ENCODE measurements around the gene PITPNM3.
A peak's percentile ranks its signal among the peaks of the same experiment; 100 is the strongest.

PITPNM3 gene

DNA sequence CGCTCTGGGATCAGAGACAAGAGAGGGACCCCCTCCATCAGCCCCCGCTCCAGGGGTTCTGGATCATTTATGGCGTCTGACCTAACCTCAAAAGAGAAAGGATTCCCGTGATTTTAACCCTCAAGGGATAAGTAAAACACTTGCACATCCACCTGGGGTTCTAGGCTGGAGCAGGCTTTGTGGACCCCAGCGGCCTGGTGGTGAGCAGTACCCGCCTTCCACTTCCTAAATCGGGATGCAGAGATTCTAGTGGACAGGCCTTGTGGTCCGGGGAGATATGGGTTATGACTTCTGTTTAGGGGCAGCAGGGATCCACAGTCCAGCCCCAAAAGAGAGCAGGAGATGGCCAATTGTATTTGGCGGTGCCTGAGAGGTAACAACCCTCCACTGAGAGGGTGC lies 684 bp upstream of the PITPNM3 start:
- H3K9ac ChIP-seq (ENCODE audit: low read length), result no peak overlapping the region
- H3K36me3 ChIP-seq (ENCODE audit: control insufficient read depth, insufficient read depth, low read length), result no peaks in the 10 kb centered on the region
- peak overlapping the region; percentile 61 for H3K4me3 ChIP-seq (ENCODE audit: low read length)
- H3K27ac ChIP-seq (ENCODE audit: low read depth, low read length), result peak overlapping the region; percentile 68
- peaks cover 1% of the 10 kb centered on the region for H3K4me1 ChIP-seq (ENCODE audit: control insufficient read depth, insufficient read depth, low read length)
- H3K27me3 ChIP-seq (ENCODE audit: control insufficient read depth, insufficient read depth, low read length), result peaks cover 3% of the 10 kb centered on the region

DNA sequence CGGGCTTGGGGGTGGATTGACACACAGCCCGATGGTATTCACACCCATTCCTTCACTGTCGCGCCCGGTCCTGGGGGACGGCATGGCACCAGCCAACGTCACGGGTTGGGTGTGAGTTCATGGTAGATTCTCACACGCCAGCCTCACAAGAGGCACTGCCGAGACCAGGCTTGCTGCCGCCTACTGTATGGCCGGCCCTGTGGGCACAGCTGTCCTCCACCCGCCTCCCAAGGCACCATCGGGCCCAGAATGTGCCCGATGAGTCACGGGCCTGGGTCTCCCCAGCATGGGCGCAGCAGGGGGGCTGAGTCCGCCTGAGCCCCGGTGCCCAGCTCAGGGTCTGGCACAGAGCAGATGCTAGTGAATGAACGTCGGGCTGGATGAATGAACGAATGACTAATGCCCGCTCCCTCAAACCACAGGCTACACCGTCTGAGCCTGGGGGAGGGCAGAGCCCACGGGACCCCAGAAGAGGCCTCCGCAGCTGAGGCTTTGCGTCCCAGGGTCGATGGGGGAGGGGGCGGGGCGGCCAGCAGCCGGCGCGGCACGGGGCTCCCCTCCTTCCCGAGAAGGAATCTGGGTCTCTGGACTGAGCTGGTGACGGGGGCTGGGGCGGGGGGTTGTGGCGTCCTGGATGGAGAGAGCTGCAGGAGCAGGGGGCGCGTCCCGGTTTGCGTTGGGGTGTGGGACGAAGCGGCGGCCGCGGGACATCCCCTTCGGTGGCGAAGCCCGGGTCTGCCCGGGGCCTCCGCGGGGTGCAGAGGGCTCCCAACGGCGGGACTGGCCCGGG lies 829 bp downstream of the PITPNM3 start:
- peak overlapping the region; percentile 82 for H3K27ac ChIP-seq (ENCODE audit: low read depth, low read length)
- peaks cover 3% of the 10 kb centered on the region for H3K27me3 ChIP-seq (ENCODE audit: control insufficient read depth, insufficient read depth, low read length)
- H3K4me3 ChIP-seq (ENCODE audit: low read length), result peak overlapping the region; percentile 56
- H3K9ac ChIP-seq (ENCODE audit: low read length), result no peak overlapping the region
- no peaks in the 10 kb centered on the region for H3K36me3 ChIP-seq (ENCODE audit: control insufficient read depth, insufficient read depth, low read length)
- H3K4me1 ChIP-seq (ENCODE audit: control insufficient read depth, insufficient read depth, low read length), result peaks cover 5% of the 10 kb centered on the region

GRCh38 chr17:6554871-6555330 lies 1.5 kb downstream of the PITPNM3 start:
- Histone ChIP-seq H3K27me3 (ENCODE audit: control insufficient read depth, insufficient read depth, low read length) (peaks cover 3% of the 10 kb centered on the region), H3K36me3 (ENCODE audit: control insufficient read depth, insufficient read depth, low read length) (no peaks in the 10 kb centered on the region), H3K4me3 (ENCODE audit: low read length) (peak overlapping the region; percentile 56), H3K9ac (ENCODE audit: low read length) (no peak overlapping the region), H3K27ac (ENCODE audit: low read depth, low read length) (peak overlapping the region; percentile 82), H3K4me1 (ENCODE audit: control insufficient read depth, insufficient read depth, low read length) (peaks cover 5% of the 10 kb centered on the region)

- H3K36me3 ChIP-seq (ENCODE audit: control insufficient read depth, insufficient read depth, low read length), result no peaks in the 10 kb centered on the region
- H3K9ac ChIP-seq (ENCODE audit: low read length), result no peak overlapping the region
- peaks cover 3% of the 10 kb centered on the region for H3K27me3 ChIP-seq (ENCODE audit: control insufficient read depth, insufficient read depth, low read length)
- peak overlapping the region; percentile 56 for H3K4me3 ChIP-seq (ENCODE audit: low read length)
- H3K27ac ChIP-seq (ENCODE audit: low read depth, low read length), result peak overlapping the region; percentile 82
- H3K4me1 ChIP-seq (ENCODE audit: control insufficient read depth, insufficient read depth, low read length), result peaks cover 9% of the 10 kb centered on the region
These were observed 2.0 kb downstream of the PITPNM3 start for GRCh38 chr17:6554342-6554741.

DNA sequence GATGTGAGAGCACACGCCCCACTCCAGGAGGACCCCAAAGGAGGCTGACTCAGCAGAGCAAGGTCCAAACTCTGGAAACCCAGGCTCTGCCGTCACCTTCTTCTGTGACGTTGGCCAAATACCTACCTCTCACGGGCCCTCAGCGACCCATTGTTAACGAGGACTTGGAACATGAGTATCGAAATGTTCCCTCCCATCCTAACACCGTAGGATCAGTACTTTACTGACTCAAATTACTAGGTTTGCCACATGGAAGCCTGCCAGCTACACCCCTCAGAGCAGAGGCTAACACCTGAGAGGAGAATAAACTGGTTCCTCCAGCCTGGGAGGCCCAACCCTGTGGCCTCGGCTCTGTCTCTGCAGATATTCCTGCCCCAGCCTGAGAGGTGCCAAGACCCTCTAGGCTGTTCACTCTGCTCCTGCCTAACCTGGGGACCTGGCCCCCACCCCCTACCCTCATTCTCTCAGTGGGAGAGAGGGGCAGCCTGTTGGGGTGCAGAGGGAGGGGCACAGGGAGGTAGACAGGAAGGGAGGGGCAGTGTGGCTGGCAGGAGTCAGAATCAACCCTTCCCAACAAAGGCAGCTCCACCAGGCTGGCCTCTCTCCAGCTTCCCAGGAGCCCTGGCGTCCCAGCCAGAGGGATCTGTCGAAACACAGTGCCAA lies 4.4 kb downstream of the PITPNM3 start:
- Histone ChIP-seq H3K4me1 (ENCODE audit: control insufficient read depth, insufficient read depth, low read length) (peaks cover 19% of the 10 kb centered on the region), H3K36me3 (ENCODE audit: control insufficient read depth, insufficient read depth, low read length) (no peaks in the 10 kb centered on the region), H3K27me3 (ENCODE audit: control insufficient read depth, insufficient read depth, low read length) (peaks cover under 1% of the 10 kb centered on the region), H3K27ac (ENCODE audit: low read depth, low read length) (peak overlapping the region; percentile 83), H3K4me3 (ENCODE audit: low read length) (no peak overlapping the region), H3K9ac (ENCODE audit: low read length) (no peak overlapping the region)

- Histone ChIP-seq H3K4me1 (ENCODE audit: control insufficient read depth, insufficient read depth, low read length) (peaks cover 19% of the 10 kb centered on the region), H3K27ac (ENCODE audit: low read depth, low read length) (no peak overlapping the region), H3K36me3 (ENCODE audit: control insufficient read depth, insufficient read depth, low read length) (no peaks in the 10 kb centered on the region), H3K4me3 (ENCODE audit: low read length) (no peak overlapping the region), H3K27me3 (ENCODE audit: control insufficient read depth, insufficient read depth, low read length) (no peaks in the 10 kb centered on the region), H3K9ac (ENCODE audit: low read length) (no peak overlapping the region)
These were observed 5.0 kb downstream of the PITPNM3 start for GRCh38 chr17:6551356-6551755.

GRCh38 chr17:6549384-6550036 lies 6.8 kb downstream of the PITPNM3 start:
- peak overlapping the region; percentile 87 for H3K27ac ChIP-seq (ENCODE audit: low read depth, low read length)
- peaks cover 19% of the 10 kb centered on the region for H3K4me1 ChIP-seq (ENCODE audit: control insufficient read depth, insufficient read depth, low read length)
- no peak overlapping the region for H3K9ac ChIP-seq (ENCODE audit: low read length)
- H3K36me3 ChIP-seq (ENCODE audit: control insufficient read depth, insufficient read depth, low read length), result no peaks in the 10 kb centered on the region
- H3K4me3 ChIP-seq (ENCODE audit: low read length), result no peak overlapping the region
- no peaks in the 10 kb centered on the region for H3K27me3 ChIP-seq (ENCODE audit: control insufficient read depth, insufficient read depth, low read length)

DNA sequence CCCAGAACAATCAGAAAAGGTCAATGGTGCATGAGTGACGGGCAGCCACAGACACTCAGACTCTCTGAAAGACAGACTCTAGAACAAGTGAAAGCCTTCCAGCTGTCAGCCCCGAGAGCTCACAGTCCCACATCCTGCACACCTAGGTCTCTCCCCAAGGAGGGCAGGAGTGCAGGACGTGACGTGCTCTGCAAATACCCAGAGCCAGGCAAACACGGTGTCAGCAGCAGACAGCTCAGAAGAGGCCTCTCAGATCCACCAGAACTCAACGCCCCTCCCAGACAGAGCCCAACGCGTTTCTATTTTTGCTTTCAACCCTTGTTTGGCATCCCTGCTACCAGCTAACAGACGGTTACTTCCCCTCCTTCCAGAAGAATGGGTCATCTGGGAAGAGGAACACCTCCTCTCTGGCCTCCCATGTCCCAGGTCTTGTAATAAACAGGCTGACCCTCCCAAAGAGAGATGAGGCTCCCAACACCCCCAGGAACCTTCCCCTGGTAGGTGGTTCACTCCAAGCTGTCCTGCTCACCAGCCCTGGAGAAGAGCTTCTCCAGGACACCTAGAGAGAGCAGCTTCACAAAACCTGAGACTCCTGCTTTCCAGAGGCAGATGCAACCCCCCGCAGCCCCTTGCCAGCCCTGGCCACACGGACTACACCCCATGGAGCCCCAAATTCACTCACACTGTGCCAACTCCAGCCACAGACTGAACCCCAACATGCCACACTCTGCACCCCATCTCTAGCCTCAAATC lies 7.6 kb downstream of the PITPNM3 start:
- Histone ChIP-seq H3K9ac (ENCODE audit: low read length) (no peak overlapping the region), H3K4me3 (ENCODE audit: low read length) (peak overlapping the region; percentile 9), H3K27me3 (ENCODE audit: control insufficient read depth, insufficient read depth, low read length) (no peaks in the 10 kb centered on the region), H3K36me3 (ENCODE audit: control insufficient read depth, insufficient read depth, low read length) (no peaks in the 10 kb centered on the region), H3K27ac (ENCODE audit: low read depth, low read length) (peak overlapping the region; percentile 87), H3K4me1 (ENCODE audit: control insufficient read depth, insufficient read depth, low read length) (peaks cover 19% of the 10 kb centered on the region)

DNA sequence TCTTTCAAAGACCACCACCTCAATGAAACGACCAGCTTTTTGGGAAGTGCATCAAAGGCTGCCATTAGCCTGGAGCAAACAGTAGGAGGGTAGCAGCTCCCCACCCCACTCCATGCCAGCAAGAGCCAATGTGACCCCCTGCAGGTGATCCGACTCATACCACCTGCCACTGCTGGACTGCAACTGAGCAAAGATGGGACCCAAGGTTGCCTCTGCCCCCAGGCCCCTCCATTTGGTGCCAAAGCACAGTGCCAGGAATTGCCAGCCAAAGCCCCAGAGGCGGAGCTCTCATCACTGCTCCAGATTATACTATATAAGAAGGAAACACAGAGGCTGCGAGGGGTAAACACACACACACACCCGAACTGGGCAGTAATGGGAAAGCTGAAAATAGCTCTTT lies 8.3 kb downstream of the PITPNM3 start:
- Histone ChIP-seq H3K4me3 (ENCODE audit: low read length) (no peak overlapping the region), H3K27me3 (ENCODE audit: control insufficient read depth, insufficient read depth, low read length) (no peaks in the 10 kb centered on the region), H3K27ac (ENCODE audit: low read depth, low read length) (peak overlapping the region; percentile 87), H3K36me3 (ENCODE audit: control insufficient read depth, insufficient read depth, low read length) (no peaks in the 10 kb centered on the region), H3K4me1 (ENCODE audit: control insufficient read depth, insufficient read depth, low read length) (peaks cover 19% of the 10 kb centered on the region), H3K9ac (ENCODE audit: low read length) (no peak overlapping the region)

GRCh38 chr17:6547336-6547735 lies 9.0 kb downstream of the PITPNM3 start:
- Histone ChIP-seq H3K4me1 (ENCODE audit: control insufficient read depth, insufficient read depth, low read length) (peaks cover 19% of the 10 kb centered on the region), H3K27me3 (ENCODE audit: control insufficient read depth, insufficient read depth, low read length) (no peaks in the 10 kb centered on the region), H3K36me3 (ENCODE audit: control insufficient read depth, insufficient read depth, low read length) (no peaks in the 10 kb centered on the region), H3K27ac (ENCODE audit: low read depth, low read length) (no peak overlapping the region), H3K4me3 (ENCODE audit: low read length) (no peak overlapping the region), H3K9ac (ENCODE audit: low read length) (no peak overlapping the region)

DNA sequence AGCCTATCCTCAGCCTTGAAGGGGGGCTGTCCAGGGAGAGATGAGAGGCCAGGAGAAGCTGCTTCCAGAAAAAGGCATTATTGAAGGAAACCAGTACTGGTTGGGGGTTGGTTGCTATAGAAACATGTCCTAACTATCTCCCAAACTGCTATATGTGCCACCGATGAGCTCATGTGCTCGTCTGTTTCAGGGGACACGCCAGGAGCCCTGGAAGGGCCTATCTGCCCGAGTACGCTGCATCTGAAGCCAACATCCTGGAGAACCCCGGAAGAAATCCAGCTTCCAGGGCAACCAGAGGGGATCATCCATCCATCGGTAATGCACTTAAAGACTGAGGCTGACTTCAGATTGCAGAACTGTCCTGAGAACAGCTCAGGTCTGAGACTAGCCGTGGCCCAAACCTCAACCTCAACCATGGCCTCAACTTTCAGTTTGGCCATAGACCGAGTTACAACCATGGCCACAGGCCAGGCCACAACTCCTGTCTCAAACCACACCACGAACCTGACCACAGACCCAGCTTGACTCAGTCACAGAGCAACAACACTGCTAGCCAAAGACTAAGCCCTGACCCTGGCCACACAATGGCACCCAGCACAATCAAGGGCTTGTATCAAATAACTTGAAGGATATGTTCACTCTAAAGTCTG lies 10.2 kb downstream of the PITPNM3 start:
- H3K4me1 ChIP-seq (ENCODE audit: control insufficient read depth, insufficient read depth, low read length), result peaks cover 13% of the 10 kb centered on the region
- no peaks in the 10 kb centered on the region for H3K36me3 ChIP-seq (ENCODE audit: control insufficient read depth, insufficient read depth, low read length)
- H3K4me3 ChIP-seq (ENCODE audit: low read length), result no peak overlapping the region
- no peak overlapping the region for H3K9ac ChIP-seq (ENCODE audit: low read length)
- no peaks in the 10 kb centered on the region for H3K27me3 ChIP-seq (ENCODE audit: control insufficient read depth, insufficient read depth, low read length)
- H3K27ac ChIP-seq (ENCODE audit: low read depth, low read length), result no peak overlapping the region

Measured in rectal smooth muscle tissue (tissue), 1 donor.